Measurements from ENCODE around the gene STMN3.
"Not testable (repeated sequence)": the region's sequence is repeated elsewhere in the genome, so short reads cannot be mapped to it uniquely, and the experiment has no call there.

The STMN3 gene

GRCh38 chr20:63602321-63602720 is 50.9 kb downstream of the STMN3 start:
- TF ChIP-seq, protein P1, sequence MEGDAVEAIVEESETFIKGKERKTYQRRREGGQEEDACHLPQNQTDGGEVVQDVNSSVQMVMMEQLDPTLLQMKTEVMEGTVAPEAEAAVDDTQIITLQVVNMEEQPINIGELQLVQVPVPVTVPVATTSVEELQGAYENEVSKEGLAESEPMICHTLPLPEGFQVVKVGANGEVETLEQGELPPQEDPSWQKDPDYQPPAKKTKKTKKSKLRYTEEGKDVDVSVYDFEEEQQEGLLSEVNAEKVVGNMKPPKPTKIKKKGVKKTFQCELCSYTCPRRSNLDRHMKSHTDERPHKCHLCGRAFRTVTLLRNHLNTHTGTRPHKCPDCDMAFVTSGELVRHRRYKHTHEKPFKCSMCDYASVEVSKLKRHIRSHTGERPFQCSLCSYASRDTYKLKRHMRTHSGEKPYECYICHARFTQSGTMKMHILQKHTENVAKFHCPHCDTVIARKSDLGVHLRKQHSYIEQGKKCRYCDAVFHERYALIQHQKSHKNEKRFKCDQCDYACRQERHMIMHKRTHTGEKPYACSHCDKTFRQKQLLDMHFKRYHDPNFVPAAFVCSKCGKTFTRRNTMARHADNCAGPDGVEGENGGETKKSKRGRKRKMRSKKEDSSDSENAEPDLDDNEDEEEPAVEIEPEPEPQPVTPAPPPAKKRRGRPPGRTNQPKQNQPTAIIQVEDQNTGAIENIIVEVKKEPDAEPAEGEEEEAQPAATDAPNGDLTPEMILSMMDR (IDR thresholded peaks at IDR 0.05; ENCODE audit: low read depth, low read length, missing control alignments) = no peak
- no peak for DNase-seq (ENCODE audit: low read depth)
- H3K4me3 ChIP-seq (ENCODE audit: low read depth, low read length) = no peak overlapping the region

DNA sequence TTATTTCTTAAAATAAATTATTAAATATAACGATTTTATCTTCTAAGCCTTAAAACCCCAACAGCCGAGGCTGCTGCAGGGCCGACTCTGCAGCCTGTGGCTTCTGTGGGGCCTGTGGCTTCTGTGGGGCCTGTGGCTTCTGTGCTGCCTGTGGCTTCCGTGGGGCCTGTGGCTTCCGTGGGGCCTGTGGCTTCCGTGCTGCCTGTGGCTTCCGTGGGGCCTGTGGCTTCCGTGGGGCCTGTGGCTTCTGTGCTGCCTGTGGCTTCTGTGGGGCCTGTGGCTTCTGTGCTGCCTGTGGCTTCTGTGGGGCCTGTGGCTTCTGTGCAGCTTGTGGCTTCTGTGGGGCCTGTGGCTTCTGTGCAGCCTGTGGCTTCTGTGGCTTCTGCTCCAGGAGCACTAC is 51.5 kb downstream of the STMN3 start:
- DNase-seq (ENCODE audit: low read depth); H3K4me3 ChIP-seq (ENCODE audit: low read depth, low read length): not testable (repeated sequence)

GRCh38 chr20:63599396-63600050 is 53.7 kb downstream of the STMN3 start:
- TF ChIP-seq, protein P1 (IDR thresholded peaks at IDR 0.05; ENCODE audit: low read depth, low read length, missing control alignments) = no peak
- no peak overlapping the region for H3K4me3 ChIP-seq (ENCODE audit: low read depth, low read length)
- DNase-seq (ENCODE audit: low read depth) = no peak

- DNase-seq (ENCODE audit: low read depth) = no peak
- H3K4me3 ChIP-seq (ENCODE audit: low read depth, low read length) = no peak overlapping the region
- TF ChIP-seq, protein P1 (IDR thresholded peaks at IDR 0.05; ENCODE audit: low read depth, low read length, missing control alignments) = no peak
These were observed 54.5 kb downstream of the STMN3 start for GRCh38 chr20:63598479-63599395.

DNA sequence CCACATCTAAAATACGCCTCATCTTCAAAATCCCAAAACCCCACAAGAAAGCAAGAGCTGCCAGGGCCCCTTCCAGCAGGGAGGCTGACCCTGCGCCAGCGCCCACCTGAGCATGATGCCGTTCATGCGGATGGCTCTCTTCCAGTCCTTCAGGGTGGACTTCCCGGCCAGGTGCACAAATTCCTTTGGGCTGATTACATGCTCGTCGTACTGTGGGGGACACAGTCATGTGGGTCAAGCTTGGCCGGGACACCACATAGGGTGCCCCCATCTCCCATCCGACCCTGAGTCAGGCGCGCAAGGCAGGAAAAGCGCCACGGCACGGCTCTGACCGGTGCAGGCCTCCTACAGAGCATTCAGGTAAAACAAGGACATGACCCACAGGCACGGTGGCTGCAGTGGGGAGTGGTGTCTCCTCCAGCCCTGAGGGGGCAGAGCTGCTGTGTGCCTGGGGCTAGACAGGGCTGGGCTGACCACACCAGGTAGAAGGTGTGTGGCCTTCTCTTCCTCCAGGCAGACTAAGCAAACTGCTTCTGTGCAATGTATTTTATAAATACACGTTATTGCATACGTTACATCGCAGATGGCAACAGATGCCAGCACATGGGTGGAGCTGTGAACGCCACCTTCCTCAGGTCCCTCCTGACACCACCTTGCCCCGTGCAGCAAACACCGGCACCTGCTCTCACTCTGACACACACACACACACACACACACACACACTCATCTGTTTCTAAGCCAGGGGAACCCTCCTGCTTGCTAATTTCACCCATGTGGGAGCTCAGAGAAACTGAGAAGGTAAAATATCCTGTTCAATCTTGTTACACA is 55.4 kb downstream of the STMN3 start:
- TF ChIP-seq, protein P1 (IDR thresholded peaks at IDR 0.05; ENCODE audit: low read depth, low read length, missing control alignments) = no peak
- H3K4me3 ChIP-seq (ENCODE audit: low read depth, low read length) = no peak overlapping the region
- DNase-seq (ENCODE audit: low read depth) = no peak

DNA sequence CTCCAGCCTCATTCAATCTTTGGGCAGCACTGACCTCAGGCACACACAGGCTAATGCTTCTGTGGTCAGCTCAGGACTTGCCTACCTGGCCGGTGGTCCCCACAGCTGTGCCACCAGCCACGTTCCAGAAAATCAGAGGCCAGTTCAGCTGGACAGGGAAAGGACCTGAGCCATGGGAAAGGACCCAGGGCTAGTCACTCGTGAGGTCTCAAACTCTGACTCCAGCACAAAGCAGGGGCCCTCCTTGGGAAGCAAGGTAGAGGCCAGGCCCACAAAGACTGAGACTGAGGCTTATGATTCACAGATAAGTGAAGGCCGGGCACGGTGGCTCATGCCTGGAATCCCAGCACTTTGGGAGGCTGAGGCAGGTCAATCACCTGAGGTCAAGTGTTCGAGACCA is 56.8 kb downstream of the STMN3 start:
- H3K4me3 ChIP-seq (ENCODE audit: low read depth, low read length) = no peak overlapping the region
- TF ChIP-seq, protein P1 (IDR thresholded peaks at IDR 0.05; ENCODE audit: low read depth, low read length, missing control alignments) = no peak
- no peak for DNase-seq (ENCODE audit: low read depth)

Measured in GM12864 (cell line).